SK-N-SH treated with all-trans-retinoic acid at 6 μM for 48 hours (cell line): ENCODE measurements around the gene RAB11FIP4.

ENCODE experiments used
- ARNTL ChIP-seq: fragments of 450-650 bp; formaldehyde crosslinking; IDR thresholded peaks from 2 replicates; pipeline ENCODE4 v1.5.0; 2020; ENCODE audit warnings: low read depth, mild to moderate bottlenecking, moderate library complexity, borderline replicate concordance
- BACH2 ChIP-seq: fragments of 250-450 bp; sonication (Bioruptor Pico); IDR thresholded peaks from 2 replicates; pipeline ENCODE4 v1.9.0; 2021; ENCODE audit warnings: mild to moderate bottlenecking, borderline replicate concordance
- CSDC2 ChIP-seq: fragments of 250-450 bp; sonication (Bioruptor Pico); IDR thresholded peaks from 2 replicates; pipeline ENCODE4 v1.5.0; 2020; ENCODE audit warnings: mild to moderate bottlenecking, moderate library complexity
- GLIS3 ChIP-seq: fragments of 250-450 bp; sonication (Bioruptor Pico); IDR thresholded peaks from 2 replicates; pipeline ENCODE4 v1.5.0; 2020; ENCODE audit warnings: mild to moderate bottlenecking, moderate library complexity
- OSR1 ChIP-seq: fragments of 250-450 bp; sonication (Bioruptor Pico); IDR thresholded peaks from 2 replicates; pipeline ENCODE4 v1.8.0; 2022; ENCODE audit warnings: moderate library complexity, mild to moderate bottlenecking, inconsistent platforms
- RARB ChIP-seq: fragments of 250-450 bp; sonication (Bioruptor Pico); IDR thresholded peaks from 2 replicates; pipeline ENCODE4 v1.8.0; 2021; ENCODE audit warnings: mild to moderate bottlenecking, moderate library complexity
- TCF4 ChIP-seq: fragments of 250-450 bp; sonication (Bioruptor Pico); IDR thresholded peaks from 2 replicates; pipeline ENCODE4 v1.8.0; 2021; ENCODE audit warnings: mild to moderate bottlenecking, moderate library complexity, borderline replicate concordance
- ZC3H10 ChIP-seq: fragments of 250-450 bp; sonication (Bioruptor Pico); IDR thresholded peaks from 2 replicates; pipeline ENCODE4 v1.5.1; 2021; ENCODE audit warnings: mild to moderate bottlenecking, moderate library complexity
- ZFP3 ChIP-seq: fragments of 250-450 bp; sonication (Bioruptor Pico); IDR thresholded peaks from 2 replicates; pipeline ENCODE4 v1.5.0; 2020; ENCODE audit warnings: mild to moderate bottlenecking, moderate library complexity
- ZFP30 ChIP-seq: fragments of 450-650 bp; formaldehyde crosslinking; IDR thresholded peaks from 2 replicates; pipeline ENCODE4 v1.5.0; 2022; ENCODE audit warnings: mild to moderate bottlenecking, moderate library complexity
- ZNF565 ChIP-seq: fragments of 450-650 bp; formaldehyde crosslinking; conservative IDR thresholded peaks from 2 replicates; pipeline ENCODE4 v1.5.0; 2020; ENCODE audit warnings: low read depth, mild to moderate bottlenecking, moderate library complexity
- ZNF70 ChIP-seq: fragments of 450-650 bp; formaldehyde crosslinking; IDR thresholded peaks from 2 replicates; pipeline ENCODE4 v1.5.0; 2020; ENCODE audit warnings: mild to moderate bottlenecking, moderate library complexity
- TF ChIP-seq, protein P1 (sequence below): fragments of 250-450 bp; sonication (Bioruptor Pico); IDR thresholded peaks from 2 replicates; pipeline ENCODE4 v1.5.1; 2020; ENCODE audit warnings: low read depth, mild to moderate bottlenecking, moderate library complexity

DNA sequence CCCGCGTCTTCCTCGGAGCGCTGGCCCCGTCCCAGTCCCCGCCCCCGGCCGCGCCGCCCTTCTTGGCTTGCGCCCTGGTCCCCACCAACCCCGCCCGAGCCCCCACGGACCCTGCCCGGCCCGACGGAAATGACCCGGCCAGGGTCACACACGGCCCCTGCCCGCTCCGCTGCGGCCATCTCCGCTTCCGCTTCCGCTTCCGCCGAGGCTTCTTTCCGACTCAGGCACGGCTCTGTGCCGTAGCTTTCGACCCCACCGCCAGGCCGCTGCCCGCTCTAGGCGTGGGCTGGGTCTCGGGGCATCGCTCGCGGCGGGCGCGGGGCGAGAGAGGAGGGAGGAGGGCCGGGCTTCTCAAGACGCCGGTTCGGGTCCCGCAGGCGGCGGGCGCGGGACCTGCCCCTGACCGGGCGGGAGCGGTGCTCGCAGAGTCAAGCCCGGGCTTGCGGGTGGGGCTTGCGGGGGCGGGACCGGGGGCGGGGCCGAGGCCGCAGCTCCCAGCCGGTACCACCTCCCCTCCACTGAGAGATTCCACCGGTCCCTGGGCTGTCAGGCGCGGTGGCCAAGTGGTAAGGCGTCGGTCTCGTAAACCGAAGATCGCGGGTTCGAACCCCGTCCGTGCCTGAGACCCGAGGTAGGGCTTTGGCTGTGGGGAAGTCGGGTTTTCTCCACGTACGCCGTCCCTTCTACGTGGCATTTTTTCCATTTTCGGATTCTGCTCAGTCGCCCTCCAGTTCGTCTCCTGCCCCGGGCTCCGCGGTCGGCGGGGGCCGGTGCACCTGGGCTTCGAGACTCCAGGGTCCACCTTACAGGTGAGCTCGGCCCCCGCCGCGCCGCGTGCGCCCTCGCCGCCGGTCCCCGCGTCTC, 158.3 kb downstream of the RAB11FIP4 start:
- TF ChIP-seq GLIS3 (CRISPR knock-in tag) (no peak), ZNF565 (CRISPR knock-in tag) (no peak), BACH2 (CRISPR knock-in tag) (no peak), RARB (CRISPR knock-in tag) (no peak), TCF4 (CRISPR knock-in tag) (no peak), CSDC2 (no peak), ARNTL (CRISPR knock-in tag) (no peak), ZFP3 (CRISPR knock-in tag) (no peak), ZC3H10 (CRISPR knock-in tag) (no peak), ZNF70 (CRISPR knock-in tag) (peak; percentile 70; the same call in 1 of the 2 replicates), OSR1 (CRISPR knock-in tag) (no peak), ZFP30 (CRISPR knock-in tag) (no peak)
- TF ChIP-seq, protein P1, sequence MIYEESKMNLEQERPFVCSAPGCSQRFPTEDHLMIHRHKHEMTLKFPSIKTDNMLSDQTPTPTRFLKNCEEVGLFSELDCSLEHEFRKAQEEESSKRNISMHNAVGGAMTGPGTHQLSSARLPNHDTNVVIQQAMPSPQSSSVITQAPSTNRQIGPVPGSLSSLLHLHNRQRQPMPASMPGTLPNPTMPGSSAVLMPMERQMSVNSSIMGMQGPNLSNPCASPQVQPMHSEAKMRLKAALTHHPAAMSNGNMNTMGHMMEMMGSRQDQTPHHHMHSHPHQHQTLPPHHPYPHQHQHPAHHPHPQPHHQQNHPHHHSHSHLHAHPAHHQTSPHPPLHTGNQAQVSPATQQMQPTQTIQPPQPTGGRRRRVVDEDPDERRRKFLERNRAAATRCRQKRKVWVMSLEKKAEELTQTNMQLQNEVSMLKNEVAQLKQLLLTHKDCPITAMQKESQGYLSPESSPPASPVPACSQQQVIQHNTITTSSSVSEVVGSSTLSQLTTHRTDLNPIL (CRISPR knock-in tag): no peak
